HepG2 (cell line): Measurements from ENCODE around the gene CCDC38. TPM values are rescaled to one million over a fixed set of nuclear protein-coding genes. Genes with fewer than 3 reads are reported as not detected.

ENCODE experiments used
- FOXJ3 ChIP-seq: sonication (generic); formaldehyde crosslinking; IDR thresholded peaks from 2 replicates; pipeline ENCODE4 v1.4.0; 2020; ENCODE audit warnings: missing genetic modification reagents, mild to moderate bottlenecking, borderline replicate concordance
- GFI1 ChIP-seq: sonication (generic); formaldehyde crosslinking; IDR thresholded peaks from 2 replicates; pipeline ENCODE4 v1.5.0; 2020; ENCODE audit warnings: missing genetic modification reagents, mild to moderate bottlenecking, borderline replicate concordance
- LRRFIP1 ChIP-seq: sonication (generic); formaldehyde crosslinking; conservative IDR thresholded peaks from 2 replicates; pipeline ENCODE4 v1.4.0; 2020; ENCODE audit warnings: missing genetic modification reagents
- NR2F6 ChIP-seq, 2 experiments: IDR thresholded peaks; 2 replicates each; pipeline ENCODE4 v1.6.1; 2016; ENCODE audit warnings: antibody characterized with exemption in 1 of 2, mild to moderate bottlenecking in 1 of 2
- POLR2AphosphoS5 ChIP-seq: IDR thresholded peaks from 2 replicates; pipeline ENCODE4 v1.6.1; 2012; ENCODE audit warnings: low read depth, low read length
- PRDM4 ChIP-seq: sonication (generic); formaldehyde crosslinking; IDR thresholded peaks from 2 replicates; pipeline ENCODE4 v1.9.0; 2021; ENCODE audit warnings: missing genetic modification reagents, borderline replicate concordance
- RARG ChIP-seq: sonication (generic); formaldehyde crosslinking; IDR thresholded peaks from 2 replicates; pipeline ENCODE4 v1.4.0; 2020; ENCODE audit warnings: low read depth, mild to moderate bottlenecking, missing genetic modification reagents
- SP5 ChIP-seq: IDR thresholded peaks from 2 replicates; pipeline ENCODE4 v1.6.1; 2016; ENCODE audit warnings: low read depth, borderline replicate concordance
- TAF15 ChIP-seq: fragments of 200-400 bp; formaldehyde crosslinking; IDR thresholded peaks from one replicate; pipeline ENCODE4 v1.6.1; 2018; ENCODE audit warnings: mild to moderate bottlenecking, low read depth, low read length; ENCODE audit not compliant: poor library complexity, severe bottlenecking
- TBX2 ChIP-seq: sonication (generic); formaldehyde crosslinking; IDR thresholded peaks from 2 replicates; pipeline ENCODE4 v1.5.0; 2020; ENCODE audit warnings: missing genetic modification reagents, mild to moderate bottlenecking, borderline replicate concordance
- ZGPAT ChIP-seq: IDR thresholded peaks from 2 replicates; pipeline ENCODE4 v1.6.1; 2016; ENCODE audit warnings: mild to moderate bottlenecking
- ZNF282 ChIP-seq: fragments of 450-650 bp; IDR thresholded peaks from 2 replicates; pipeline ENCODE4 v1.6.1; 2018; ENCODE audit not compliant: partially characterized antibody
- ZNF383 ChIP-seq: sonication (generic); formaldehyde crosslinking; IDR thresholded peaks from 2 replicates; pipeline ENCODE4 v1.4.0; 2020; ENCODE audit warnings: missing genetic modification reagents, mild to moderate bottlenecking, borderline replicate concordance
- ZNF430 ChIP-seq: sonication (generic); formaldehyde crosslinking; IDR thresholded peaks from 2 replicates; pipeline ENCODE4 v1.9.0; 2021; ENCODE audit warnings: mild to moderate bottlenecking, missing genetic modification reagents
- ZNF563 ChIP-seq: sonication (generic); formaldehyde crosslinking; IDR thresholded peaks from 2 replicates; pipeline ENCODE4 v1.8.0; 2022; ENCODE audit warnings: mild to moderate bottlenecking, moderate library complexity, missing genetic modification reagents
- polyA plus RNA-seq, 8 experiments: library from polyadenylated mRNA; depleted of rRNA in 3 of 8; stranded (reverse) in 7 of 8; unstranded in 1 of 8; fragments of >200 nt; fragmentation: Illumina TruSeq in 4 of 8; extraction: Trizol in 4 of 8; gene quantifications; 2 replicates each; pipeline versions ENCODE4 v1.2.1 to v1.2.3, GENCODE V29; 2011 to 2016; ENCODE audit warnings: low read depth in 4 of 8, missing spikeins in 1 of 8, mixed read lengths in 1 of 8; ENCODE audit not compliant: insufficient read depth in 1 of 8
- total RNA-seq, 5 experiments: library from RNA; depleted of rRNA; stranded (reverse); fragments of >200 nt; fragmentation: Illumina TruSeq; extraction: Trizol; gene quantifications; 2 replicates each; pipeline ENCODE4 v1.2.3, GENCODE V29; 2016; ENCODE audit warnings: low read depth in 1 of 5
- TF ChIP-seq, protein P1 (sequence below): sonication (generic); formaldehyde crosslinking; IDR thresholded peaks from 2 replicates; pipeline ENCODE4 v1.5.0; 2020; ENCODE audit warnings: mild to moderate bottlenecking, missing genetic modification reagents, borderline replicate concordance
- TF ChIP-seq, protein P2 (sequence below): IDR thresholded peaks from 2 replicates; pipeline ENCODE4 v1.6.1; 2016; ENCODE audit warnings: low read depth, borderline replicate concordance

Gene CCDC38
- total and polyA plus RNA-seq, 2 of the 13 experiments (the other 11 are each of a cell fraction or from before 2014, with no cell fraction given) = 0.24 to 0.32 TPM

DNA sequence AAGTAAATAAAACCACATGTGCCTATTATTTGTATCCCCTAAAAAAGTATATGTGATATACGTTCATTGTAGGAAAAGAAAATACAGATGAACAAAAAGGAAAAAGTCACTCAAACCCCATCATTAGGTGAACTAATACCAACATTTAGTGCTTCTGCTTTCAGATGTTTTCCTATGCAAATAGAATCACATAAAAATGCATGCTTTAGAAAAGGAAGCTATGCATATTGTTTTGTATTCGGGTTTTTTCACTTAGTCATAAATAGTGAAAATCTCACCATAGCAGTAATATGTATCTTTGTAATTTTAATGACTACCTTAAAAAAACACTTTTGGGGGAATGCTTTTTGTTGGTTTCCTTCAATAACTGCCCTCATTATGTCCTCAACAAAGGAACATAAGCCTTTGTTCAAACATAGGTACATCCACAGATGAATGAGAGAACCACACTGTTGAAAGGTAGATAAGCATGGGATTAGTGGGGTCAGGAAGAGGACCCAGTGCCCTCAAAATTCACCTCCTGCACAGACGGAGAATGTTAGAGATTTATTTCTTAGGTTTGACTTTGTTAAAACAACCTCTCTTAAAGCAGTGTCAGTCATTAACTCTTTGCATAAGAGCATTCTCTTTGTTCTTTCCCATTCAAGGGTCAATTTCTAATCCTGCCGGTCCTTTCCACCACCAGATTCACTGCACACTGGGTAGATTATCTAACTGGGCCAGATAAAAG lies 7.2 kb upstream of the CCDC38 start (continued):
- TF ChIP-seq, protein P1, sequence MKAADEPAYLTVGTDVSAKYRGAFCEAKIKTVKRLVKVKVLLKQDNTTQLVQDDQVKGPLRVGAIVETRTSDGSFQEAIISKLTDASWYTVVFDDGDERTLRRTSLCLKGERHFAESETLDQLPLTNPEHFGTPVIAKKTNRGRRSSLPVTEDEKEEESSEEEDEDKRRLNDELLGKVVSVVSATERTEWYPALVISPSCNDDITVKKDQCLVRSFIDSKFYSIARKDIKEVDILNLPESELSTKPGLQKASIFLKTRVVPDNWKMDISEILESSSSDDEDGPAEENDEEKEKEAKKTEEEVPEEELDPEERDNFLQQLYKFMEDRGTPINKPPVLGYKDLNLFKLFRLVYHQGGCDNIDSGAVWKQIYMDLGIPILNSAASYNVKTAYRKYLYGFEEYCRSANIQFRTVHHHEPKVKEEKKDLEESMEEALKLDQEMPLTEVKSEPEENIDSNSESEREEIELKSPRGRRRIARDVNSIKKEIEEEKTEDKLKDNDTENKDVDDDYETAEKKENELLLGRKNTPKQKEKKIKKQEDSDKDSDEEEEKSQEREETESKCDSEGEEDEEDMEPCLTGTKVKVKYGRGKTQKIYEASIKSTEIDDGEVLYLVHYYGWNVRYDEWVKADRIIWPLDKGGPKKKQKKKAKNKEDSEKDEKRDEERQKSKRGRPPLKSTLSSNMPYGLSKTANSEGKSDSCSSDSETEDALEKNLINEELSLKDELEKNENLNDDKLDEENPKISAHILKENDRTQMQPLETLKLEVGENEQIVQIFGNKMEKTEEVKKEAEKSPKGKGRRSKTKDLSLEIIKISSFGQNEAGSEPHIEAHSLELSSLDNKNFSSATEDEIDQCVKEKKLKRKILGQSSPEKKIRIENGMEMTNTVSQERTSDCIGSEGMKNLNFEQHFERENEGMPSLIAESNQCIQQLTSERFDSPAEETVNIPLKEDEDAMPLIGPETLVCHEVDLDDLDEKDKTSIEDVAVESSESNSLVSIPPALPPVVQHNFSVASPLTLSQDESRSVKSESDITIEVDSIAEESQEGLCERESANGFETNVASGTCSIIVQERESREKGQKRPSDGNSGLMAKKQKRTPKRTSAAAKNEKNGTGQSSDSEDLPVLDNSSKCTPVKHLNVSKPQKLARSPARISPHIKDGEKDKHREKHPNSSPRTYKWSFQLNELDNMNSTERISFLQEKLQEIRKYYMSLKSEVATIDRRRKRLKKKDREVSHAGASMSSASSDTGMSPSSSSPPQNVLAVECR (CRISPR knock-in tag) = no peak; the same call in 1 of the 2 replicates
- TF ChIP-seq ZNF430 = no peak
- TF ChIP-seq ZNF282 = no peak
- TF ChIP-seq POLR2AphosphoS5 = no peak
- TF ChIP-seq FOXJ3 (CRISPR knock-in tag) = peak; percentile 83; the same call in 1 of the 2 replicates
- TF ChIP-seq ZNF563 (CRISPR knock-in tag) = no peak
- TF ChIP-seq TBX2 (CRISPR knock-in tag) = peak; percentile 93
- TF ChIP-seq ZNF383 = no peak
- no peak for TF ChIP-seq PRDM4 (CRISPR knock-in tag)
- no peak for TF ChIP-seq TAF15
- peak; percentile 36; the same call in 1 of the 2 replicates for TF ChIP-seq ZGPAT (CRISPR knock-in tag)
- peak; percentile 93 for TF ChIP-seq GFI1 (CRISPR knock-in tag)
- no peak for TF ChIP-seq LRRFIP1 (CRISPR knock-in tag)
- peak; percentile 76 for TF ChIP-seq SP5 (CRISPR knock-in tag)
- no peak for TF ChIP-seq RARG (CRISPR knock-in tag)
- TF ChIP-seq NR2F6 (IDR thresholded peaks at IDR 0.05) = peak; percentile 98
- TF ChIP-seq NR2F6 (CRISPR knock-in tag; IDR thresholded peaks at IDR 0.05) = peak; percentile 94
- TF ChIP-seq, protein P2, sequence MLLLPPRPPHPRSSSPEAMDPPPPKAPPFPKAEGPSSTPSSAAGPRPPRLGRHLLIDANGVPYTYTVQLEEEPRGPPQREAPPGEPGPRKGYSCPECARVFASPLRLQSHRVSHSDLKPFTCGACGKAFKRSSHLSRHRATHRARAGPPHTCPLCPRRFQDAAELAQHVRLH (CRISPR knock-in tag) = 0 out of 2 replicates have a peak, but pooled peaks have one; percentile 33
